Measurements from ENCODE around the gene PRIM1.
A peak's percentile ranks its signal among the peaks of the same experiment; 100 is the strongest.
"Not testable (repeated sequence)": the region's sequence is repeated elsewhere in the genome, so short reads cannot be mapped to it uniquely, and the experiment has no call there.

Gene PRIM1

GRCh38 chr12:56716458-56716857 lies 35.7 kb downstream of the PRIM1 start:
- DNase-seq = no peak

GRCh38 chr12:56715798-56716197 lies 36.3 kb downstream of the PRIM1 start:
- DNase-seq = no peak

- no peak for DNase-seq
These were observed 37.6 kb downstream of the PRIM1 start for GRCh38 chr12:56714431-56714929.

- no peak for DNase-seq
These were observed 38.8 kb downstream of the PRIM1 start for GRCh38 chr12:56713345-56713744.

GRCh38 chr12:56709759-56710376 lies 42.3 kb downstream of the PRIM1 start:
- no peak for DNase-seq

- DNase-seq = not testable (repeated sequence)
These were observed 47.6 kb downstream of the PRIM1 start for GRCh38 chr12:56704522-56704921.

GRCh38 chr12:56699020-56699661 lies 53.0 kb downstream of the PRIM1 start:
- no peak for DNase-seq

- no peak for DNase-seq
These were observed 56.6 kb downstream of the PRIM1 start for GRCh38 chr12:56695327-56696101.

- no peak for DNase-seq
These were observed 58.0 kb downstream of the PRIM1 start for GRCh38 chr12:56694161-56694560.

GRCh38 chr12:56688846-56689109 lies 63.3 kb downstream of the PRIM1 start:
- DNase-seq = no peak

- peak; percentile 98 for DNase-seq
These were observed 63.8 kb downstream of the PRIM1 start, which contains the start of gene PTGES3 for GRCh38 chr12:56688129-56688845. TSS of gene PTGES3 (minus strand) at chr12:56688284. CDS start at chr12:56687999, 285 bp downstream.

GRCh38 chr12:56687223-56688128 lies 64.6 kb downstream of the PRIM1 start:
- peak; percentile 61 for DNase-seq

GRCh38 chr12:56684745-56685359 lies 67.3 kb downstream of the PRIM1 start:
- no peak for DNase-seq

GRCh38 chr12:56682323-56682722 lies 69.8 kb downstream of the PRIM1 start:
- DNase-seq = no peak
